Left ventricle myocardium inferior (tissue), 1 donor: ENCODE measurements around the gene LASP1NB.

Experiments
- DNase-seq: peaks from one replicate; pipeline ENCODE4 v3.0.0-alpha.2; 2020
- H3K27ac ChIP-seq: fragments of 200-600 bp; replicated peaks from 2 replicates; pipeline ENCODE4 v1.8.0; 2021
- H3K27me3 ChIP-seq: fragments of 200-600 bp; 2 replicates; pipeline ENCODE4 v1.8.0; 2021; ENCODE audit warnings: low read depth
- H3K36me3 ChIP-seq: fragments of 200-600 bp; 2 replicates; pipeline ENCODE4 v1.8.0; 2021
- H3K4me1 ChIP-seq: fragments of 200-600 bp; 2 replicates; pipeline ENCODE4 v1.8.0; 2021
- H3K4me3 ChIP-seq: fragments of 200-600 bp; 2 replicates; pipeline ENCODE4 v1.8.0; 2021; ENCODE audit warnings: mild to moderate bottlenecking, moderate library complexity
- H3K9me3 ChIP-seq: fragments of 200-600 bp; replicated peaks from 2 replicates; pipeline ENCODE4 v1.8.0; 2021
- CTCF ChIP-seq: fragments of 200-600 bp; IDR thresholded peaks from 2 replicates; pipeline ENCODE4 v1.8.0; 2021; ENCODE audit warnings: antibody characterized with exemption, mild to moderate bottlenecking, borderline replicate concordance
- intact Hi-C: fragments of 100-400 bp; cut with micrococcal nuclease; formaldehyde crosslinking; loops from one replicate; pipeline ENCODE4 v1.11.0; 2022
- donor health status: DM: no; HTN: yes; CAD: no; lungs with severe emphysema.

LASP1NB gene

GRCh38 chr17:38889745-38890409, 35.5 kb upstream of the LASP1NB start:
- Histone ChIP-seq H3K27me3 (no peaks in the 10 kb centered on the region), H3K27ac (peak overlapping the region; percentile 44), H3K9me3 (no peaks in the 10 kb centered on the region), H3K36me3 (peaks cover 50% of the 10 kb centered on the region), H3K4me3 (no peak overlapping the region), H3K4me1 (peaks cover 76% of the 10 kb centered on the region)
- no peak for TF ChIP-seq CTCF
- intact Hi-C loops = no loop called here
- no peak for DNase-seq

GRCh38 chr17:38890410-38890746, 35.0 kb upstream of the LASP1NB start:
- Histone ChIP-seq H3K9me3 (no peaks in the 10 kb centered on the region), H3K4me3 (no peak overlapping the region), H3K27me3 (no peaks in the 10 kb centered on the region), H3K36me3 (peaks cover 48% of the 10 kb centered on the region), H3K27ac (peak overlapping the region; percentile 44), H3K4me1 (peaks cover 75% of the 10 kb centered on the region)
- DNase-seq = no peak
- intact Hi-C loops = no loop called here
- TF ChIP-seq CTCF = no peak

- H3K27ac ChIP-seq = no peak overlapping the region
These were observed 34.0 kb upstream of the LASP1NB start for GRCh38 chr17:38891441-38891840.

GRCh38 chr17:38892083-38892482, 33.3 kb upstream of the LASP1NB start:
- peak overlapping the region; percentile 86 for H3K27ac ChIP-seq
- intact Hi-C loops = no loop called here
- H3K27me3 ChIP-seq = no peaks in the 10 kb centered on the region
- H3K4me3 ChIP-seq = no peak overlapping the region
- H3K9me3 ChIP-seq = no peaks in the 10 kb centered on the region
- peaks cover 75% of the 10 kb centered on the region for H3K4me1 ChIP-seq
- no peak for TF ChIP-seq CTCF
- H3K36me3 ChIP-seq = peaks cover 44% of the 10 kb centered on the region
- DNase-seq = no peak

More at GRCh38 chr17:38891441-38891840, 34.0 kb upstream of the LASP1NB start:
- intact Hi-C loops = no loop called here
- no peaks in the 10 kb centered on the region for H3K9me3 ChIP-seq
- H3K36me3 ChIP-seq = peaks cover 47% of the 10 kb centered on the region
- H3K27me3 ChIP-seq = no peaks in the 10 kb centered on the region
- no peak for TF ChIP-seq CTCF
- H3K4me3 ChIP-seq = no peak overlapping the region
- DNase-seq = no peak
- peaks cover 75% of the 10 kb centered on the region for H3K4me1 ChIP-seq

- Histone ChIP-seq H3K27me3 (no peaks in the 10 kb centered on the region), H3K4me1 (peaks cover 75% of the 10 kb centered on the region), H3K4me3 (no peak overlapping the region), H3K36me3 (peaks cover 44% of the 10 kb centered on the region), H3K27ac (peak overlapping the region; percentile 86), H3K9me3 (no peaks in the 10 kb centered on the region)
- intact Hi-C loops = no loop called here
- TF ChIP-seq CTCF = no peak
- DNase-seq = no peak
These were observed 32.8 kb upstream of the LASP1NB start for GRCh38 chr17:38892620-38893019.

GRCh38 chr17:38893113-38893512, 32.3 kb upstream of the LASP1NB start:
- peak overlapping the region; percentile 1 for H3K4me3 ChIP-seq
- no peaks in the 10 kb centered on the region for H3K27me3 ChIP-seq
- H3K4me1 ChIP-seq = peaks cover 78% of the 10 kb centered on the region
- peak overlapping the region; percentile 86 for H3K27ac ChIP-seq
- no peak for TF ChIP-seq CTCF
- peaks cover 44% of the 10 kb centered on the region for H3K36me3 ChIP-seq
- no peak for DNase-seq
- H3K9me3 ChIP-seq = no peaks in the 10 kb centered on the region
- intact Hi-C loops = no loop called here
